ENCODE results near the gene PIK3R1. TPM values are rescaled to one million over a fixed set of nuclear protein-coding genes. Genes with fewer than 3 reads are reported as not detected.
"Not testable (repeated sequence)": the region's sequence is repeated elsewhere in the genome, so short reads cannot be mapped to it uniquely, and the experiment has no call there.

The PIK3R1 gene
- total RNA-seq, 4 donors from 2014 or later: 69.3 to 113 (median 87.5) TPM

DNA sequence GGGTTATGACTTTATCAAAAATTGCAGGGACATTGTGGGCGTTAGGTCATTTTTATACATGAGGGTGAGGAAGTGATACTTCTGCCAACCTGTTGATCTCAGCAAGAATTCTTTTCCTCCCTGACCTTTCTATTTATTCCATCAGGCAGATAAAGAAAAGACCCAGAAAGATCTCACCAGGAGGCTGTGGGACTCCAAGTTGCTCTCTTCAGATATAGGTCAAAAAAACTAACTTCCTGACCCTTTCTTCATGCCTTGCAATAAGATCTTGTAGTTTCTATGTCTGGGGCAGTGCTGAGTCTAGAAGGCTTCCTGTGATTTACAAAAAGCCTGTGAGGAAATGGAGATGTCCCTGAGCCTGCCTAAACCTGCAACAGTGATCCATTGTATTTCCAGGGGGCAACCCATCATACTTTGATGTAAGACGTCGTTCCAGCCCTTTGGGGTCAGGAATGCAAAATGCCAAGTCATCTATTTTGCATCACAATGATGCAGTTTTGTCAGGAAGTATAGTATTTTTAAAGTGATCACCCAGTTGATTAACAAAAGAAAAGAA, 22.0 kb upstream of the PIK3R1 start:
- TF ChIP-seq CTCF (IDR thresholded peaks at IDR 0.05) (no peak), POLR2A (IDR thresholded peaks at IDR 0.05) (no peak)
- Histone ChIP-seq H3K27ac (no peak overlapping the region), H3K9me3 (no peaks in the 10 kb centered on the region), H3K4me3 (no peak overlapping the region), H3K36me3 (no peaks in the 10 kb centered on the region), H3K27me3 (no peaks in the 10 kb centered on the region), H3K4me1 (no peaks in the 10 kb centered on the region)
- DNase-seq: no peak

GRCh38 chr5:68194386-68194785, 21.2 kb upstream of the PIK3R1 start:
- no peak for DNase-seq
- TF ChIP-seq POLR2A (IDR thresholded peaks at IDR 0.05) (no peak), CTCF (IDR thresholded peaks at IDR 0.05) (no peak)
- no peak overlapping the region for H3K4me3 ChIP-seq
- H3K4me1 ChIP-seq: no peaks in the 10 kb centered on the region
- no peaks in the 10 kb centered on the region for H3K9me3 ChIP-seq
- H3K36me3 ChIP-seq: no peaks in the 10 kb centered on the region
- no peaks in the 10 kb centered on the region for H3K27me3 ChIP-seq
- H3K27ac ChIP-seq: no peak overlapping the region

GRCh38 chr5:68195137-68195536, 20.4 kb upstream of the PIK3R1 start:
- no peak for TF ChIP-seq POLR2A (IDR thresholded peaks at IDR 0.05)
- TF ChIP-seq CTCF (IDR thresholded peaks at IDR 0.05): no peak
- H3K27ac ChIP-seq: no peak overlapping the region
- no peaks in the 10 kb centered on the region for H3K27me3 ChIP-seq
- no peaks in the 10 kb centered on the region for H3K4me1 ChIP-seq
- no peaks in the 10 kb centered on the region for H3K36me3 ChIP-seq
- no peak for DNase-seq
- H3K4me3 ChIP-seq: no peak overlapping the region
- no peaks in the 10 kb centered on the region for H3K9me3 ChIP-seq

- Histone ChIP-seq H3K9me3 (no peaks in the 10 kb centered on the region), H3K4me1 (no peaks in the 10 kb centered on the region), H3K4me3 (no peak overlapping the region), H3K27ac (no peak overlapping the region), H3K27me3 (no peaks in the 10 kb centered on the region), H3K36me3 (no peaks in the 10 kb centered on the region)
- no peak for TF ChIP-seq CTCF (IDR thresholded peaks at IDR 0.05)
- TF ChIP-seq POLR2A (IDR thresholded peaks at IDR 0.05): no peak
- peak in 2 of 3 donors; percentile 66 to 75 for DNase-seq
Measured at GRCh38 chr5:68196876-68197275, 18.7 kb upstream of the PIK3R1 start.

GRCh38 chr5:68200288-68200687, 15.3 kb upstream of the PIK3R1 start:
- Histone ChIP-seq H3K9me3 (no peaks in the 10 kb centered on the region), H3K4me3 (no peak overlapping the region), H3K27me3 (no peaks in the 10 kb centered on the region), H3K27ac (no peak overlapping the region), H3K36me3 (no peaks in the 10 kb centered on the region), H3K4me1 (no peaks in the 10 kb centered on the region)
- DNase-seq: no peak
- TF ChIP-seq POLR2A (IDR thresholded peaks at IDR 0.05) (no peak), CTCF (IDR thresholded peaks at IDR 0.05) (no peak)

- H3K4me3 ChIP-seq, H3K4me1 ChIP-seq, H3K9me3 ChIP-seq, H3K27me3 ChIP-seq, DNase-seq, H3K27ac ChIP-seq, H3K36me3 ChIP-seq: not testable (repeated sequence)
Measured at GRCh38 chr5:68210654-68211053, 4.9 kb upstream of the PIK3R1 start.

Measured in Peyer's patch (tissue), 4 donors.